Activated naive CD4-positive, alpha-beta T cell treated with anti-CD3 and anti-CD28 coated beads, Interleukin-2, amount 50 U/mL, for 72 hours (primary cell): ENCODE measurements around the gene TANC1. TPM values are rescaled to one million over a fixed set of nuclear protein-coding genes. Genes with fewer than 3 reads are reported as not detected.
A peak's percentile ranks its signal among the peaks of the same experiment; 100 is the strongest.

Experiments
- ATAC-seq, 2 donors: fragments of 150-1000 bp; cut with Tn5 transposase; 2 replicates each; pipeline ENCODE4 v1.10.0; 2021; ENCODE audit warnings: mild to moderate bottlenecking in 2 of 2, moderate library complexity in 2 of 2
- DNase-seq, 2 donors: peaks; one replicate each; pipeline ENCODE4 v3.0.0; 2021 to 2022; ENCODE audit warnings: low spot score in 2 of 2
- H3K27ac Mint-ChIP-seq, 2 donors: one replicate each; pipeline ENCODE4 v1.8.0; 2022; ENCODE audit warnings: mild to moderate bottlenecking in 2 of 2, mixed read lengths in 2 of 2
- H3K36me3 Mint-ChIP-seq, 2 donors: one replicate each; pipeline ENCODE4 v1.8.0; 2022; ENCODE audit warnings: mixed read lengths in 2 of 2
- H3K9me3 Mint-ChIP-seq, 2 donors: one replicate each; pipeline ENCODE4 v1.8.0; 2022; ENCODE audit warnings: mixed read lengths in 2 of 2
- total RNA-seq, 2 donors: library from RNA; stranded (reverse); gene quantifications; one replicate each; pipeline ENCODE4 v1.2.3, GENCODE V29; 2022

TANC1 gene
- total RNA-seq, 2 donors from 2014 or later = 0.89 to 1.8 TPM

GRCh38 chr2:159076241-159076640, 107.8 kb downstream of the TANC1 start:
- Mint-ChIP-seq H3K27ac (no peak overlapping the region), H3K36me3 (no peaks in the 10 kb centered on the region), H3K9me3 (no peaks in the 10 kb centered on the region)
- ATAC-seq (no peak), DNase-seq (no peak)

- Mint-ChIP-seq H3K27ac (no peak overlapping the region), H3K36me3 (no peaks in the 10 kb centered on the region), H3K9me3 (no peaks in the 10 kb centered on the region)
- ATAC-seq (no peak), DNase-seq (no peak)
Measured at GRCh38 chr2:159077869-159078268, 109.4 kb downstream of the TANC1 start.

- no peak for DNase-seq
- H3K9me3 Mint-ChIP-seq = no peaks in the 10 kb centered on the region
- no peak overlapping the region for H3K27ac Mint-ChIP-seq
- ATAC-seq = no peak
- no peaks in the 10 kb centered on the region for H3K36me3 Mint-ChIP-seq
Measured at GRCh38 chr2:159078443-159078842, 110.0 kb downstream of the TANC1 start.

- Mint-ChIP-seq H3K36me3 (no peaks in the 10 kb centered on the region), H3K27ac (no peak overlapping the region), H3K9me3 (no peaks in the 10 kb centered on the region)
- DNase-seq (no peak), ATAC-seq (no peak)
Measured at GRCh38 chr2:159080641-159081040, 112.2 kb downstream of the TANC1 start.

- Mint-ChIP-seq H3K27ac (no peak overlapping the region), H3K36me3 (no peaks in the 10 kb centered on the region), H3K9me3 (no peaks in the 10 kb centered on the region)
- no peak for DNase-seq
- no peak for ATAC-seq
Measured at GRCh38 chr2:159082119-159082518, 113.7 kb downstream of the TANC1 start.

- Mint-ChIP-seq H3K27ac (no peak overlapping the region), H3K36me3 (no peaks in the 10 kb centered on the region), H3K9me3 (no peaks in the 10 kb centered on the region)
- DNase-seq (no peak), ATAC-seq (no peak)
Measured at GRCh38 chr2:159084384-159085370, 116.2 kb downstream of the TANC1 start.

GRCh38 chr2:159086342-159086741, 117.9 kb downstream of the TANC1 start:
- DNase-seq (no peak), ATAC-seq (no peak)
- no peaks in the 10 kb centered on the region for H3K36me3 Mint-ChIP-seq
- peak overlapping the region in 1 of 2 donors; percentile 10 for H3K27ac Mint-ChIP-seq
- H3K9me3 Mint-ChIP-seq = no peaks in the 10 kb centered on the region

GRCh38 chr2:159086826-159087225, 118.4 kb downstream of the TANC1 start:
- Mint-ChIP-seq H3K27ac (peak overlapping the region in 1 of 2 donors; percentile 72), H3K36me3 (no peaks in the 10 kb centered on the region), H3K9me3 (no peaks in the 10 kb centered on the region)
- ATAC-seq = no peak
- DNase-seq = no peak

GRCh38 chr2:159088906-159089305, 120.5 kb downstream of the TANC1 start:
- ATAC-seq (no peak), DNase-seq (no peak)
- Mint-ChIP-seq H3K36me3 (no peaks in the 10 kb centered on the region), H3K27ac (no peak overlapping the region), H3K9me3 (no peaks in the 10 kb centered on the region)

- Mint-ChIP-seq H3K9me3 (no peaks in the 10 kb centered on the region), H3K36me3 (no peaks in the 10 kb centered on the region), H3K27ac (no peak overlapping the region)
- ATAC-seq = no peak
- no peak for DNase-seq
Measured at GRCh38 chr2:159089543-159089942, 121.1 kb downstream of the TANC1 start.

- ATAC-seq (no peak), DNase-seq (no peak)
- Mint-ChIP-seq H3K27ac (peak overlapping the region in 1 of 2 donors; percentile 48), H3K36me3 (peaks cover under 1 to 6% of the 10 kb centered on the region in 2 donors), H3K9me3 (peaks cover under 1% of the 10 kb centered on the region in 2 donors)
Measured at GRCh38 chr2:159090514-159091201, 122.2 kb downstream of the TANC1 start.

GRCh38 chr2:159091381-159091780, 122.9 kb downstream of the TANC1 start:
- Mint-ChIP-seq H3K36me3 (peaks cover 7 to 13% of the 10 kb centered on the region in 2 donors), H3K27ac (no peak overlapping the region), H3K9me3 (peaks cover 5 to 7% of the 10 kb centered on the region in 2 donors)
- ATAC-seq (no peak), DNase-seq (no peak)

- no peak for DNase-seq
- H3K27ac Mint-ChIP-seq = no peak overlapping the region
- peaks cover 13 to 19% of the 10 kb centered on the region in 2 donors for H3K36me3 Mint-ChIP-seq
- peaks cover 11 to 13% of the 10 kb centered on the region in 2 donors for H3K9me3 Mint-ChIP-seq
- ATAC-seq = peak in 1 of 2 donors; percentile 26
Measured at GRCh38 chr2:159091976-159092375, 123.5 kb downstream of the TANC1 start.

GRCh38 chr2:159093497-159093896, 125.1 kb downstream of the TANC1 start:
- Mint-ChIP-seq H3K36me3 (peaks cover 14 to 21% of the 10 kb centered on the region in 2 donors), H3K27ac (peak overlapping the region in 1 of 2 donors; percentile 33), H3K9me3 (peaks cover 11 to 14% of the 10 kb centered on the region in 2 donors)
- DNase-seq = no peak
- ATAC-seq = no peak

GRCh38 chr2:159094173-159094737, 125.8 kb downstream of the TANC1 start:
- Mint-ChIP-seq H3K27ac (peak overlapping the region in 1 of 2 donors; percentile 6), H3K9me3 (peaks cover 11 to 14% of the 10 kb centered on the region in 2 donors), H3K36me3 (peaks cover 14 to 21% of the 10 kb centered on the region in 2 donors)
- ATAC-seq (peak; percentile 44 to 59), DNase-seq (no peak)

- Mint-ChIP-seq H3K9me3 (peaks cover 11 to 14% of the 10 kb centered on the region in 2 donors), H3K36me3 (peaks cover 14 to 21% of the 10 kb centered on the region in 2 donors), H3K27ac (no peak overlapping the region)
- DNase-seq (no peak), ATAC-seq (no peak)
Measured at GRCh38 chr2:159095813-159096212, 127.4 kb downstream of the TANC1 start.
